ENCODE data around the gene SUN2.

DNA sequence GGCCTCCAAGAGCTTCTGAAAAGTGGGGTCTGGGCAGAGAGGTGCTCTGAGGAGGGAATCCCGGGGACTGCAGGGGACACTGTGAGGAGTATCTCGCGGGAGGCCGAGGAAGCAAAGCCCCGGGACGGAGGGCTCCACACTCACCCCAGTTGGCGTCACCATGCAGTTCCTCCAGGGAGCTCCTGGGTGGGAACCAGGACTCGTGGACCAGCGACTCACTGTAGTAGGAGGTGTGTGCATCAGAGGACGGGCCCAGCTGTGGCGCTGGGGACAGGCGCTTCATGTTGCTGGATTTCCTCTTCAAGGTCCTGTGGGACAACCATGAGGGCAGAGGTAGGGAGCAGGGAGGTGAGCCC is 4.8 kb downstream of the SUN2 start:
- TF ChIP-seq POLR2A (IDR thresholded peaks at IDR 0.05; ENCODE audit: control extremely low read depth in 1 of 2, low read depth in 2 of 2, low read length in 2 of 2) (no peak), HDAC2 (IDR thresholded peaks at IDR 0.05; ENCODE audit: borderline replicate concordance in 1 of 2, low read depth in 2 of 2, low read length in 2 of 2) (no peak)
